GM19351 (cell line): ENCODE measurements around the gene ADSS2.

Source experiments
- ATAC-seq: cut with Tn5 transposase; IDR thresholded peaks from one replicate; pipeline ENCODE4 v1.9.1; 2021; ENCODE audit warnings: mild to moderate bottlenecking, moderate library complexity; ENCODE audit not compliant: unreplicated experiment

ADSS2 gene

GRCh38 chr1:244447024-244447423 is 4.7 kb downstream of the ADSS2 start:
- ATAC-seq = no peak

- no peak for ATAC-seq
Measured at GRCh38 chr1:244445320-244446181, 6.2 kb downstream of the ADSS2 start.

GRCh38 chr1:244444854-244445253 is 6.9 kb downstream of the ADSS2 start:
- ATAC-seq = no peak

GRCh38 chr1:244442850-244443249 is 8.9 kb downstream of the ADSS2 start:
- no peak for ATAC-seq

- ATAC-seq = no peak
Measured at GRCh38 chr1:244439391-244440032, 12.2 kb downstream of the ADSS2 start.

- ATAC-seq = no peak
Measured at GRCh38 chr1:244437086-244437468, 14.6 kb downstream of the ADSS2 start.

- no peak for ATAC-seq
Measured at GRCh38 chr1:244436336-244437085, 15.2 kb downstream of the ADSS2 start.

- ATAC-seq = no peak
Measured at GRCh38 chr1:244435562-244436205, 16.0 kb downstream of the ADSS2 start.

- no peak for ATAC-seq
Measured at GRCh38 chr1:244431166-244431565, 20.5 kb downstream of the ADSS2 start.

- no peak for ATAC-seq
Measured at GRCh38 chr1:244429818-244430217, 21.9 kb downstream of the ADSS2 start.

- ATAC-seq = no peak
Measured at GRCh38 chr1:244427647-244428046, 24.1 kb downstream of the ADSS2 start.

GRCh38 chr1:244424649-244425334 is 26.9 kb downstream of the ADSS2 start:
- ATAC-seq = no peak

GRCh38 chr1:244422174-244422573 is 29.5 kb downstream of the ADSS2 start:
- ATAC-seq = no peak

- ATAC-seq = no peak
Measured at GRCh38 chr1:244419024-244419423, 32.7 kb downstream of the ADSS2 start.

- ATAC-seq = no peak
Measured at GRCh38 chr1:244414543-244414942, 37.2 kb downstream of the ADSS2 start.

- no peak for ATAC-seq
Measured at GRCh38 chr1:244413736-244414135, 38.0 kb downstream of the ADSS2 start.

- ATAC-seq = no peak
Measured at GRCh38 chr1:244412176-244412575, 39.5 kb downstream of the ADSS2 start.

GRCh38 chr1:244409701-244410100 is 42.0 kb downstream of the ADSS2 start:
- ATAC-seq = peak; percentile 49

GRCh38 chr1:244406337-244406736 is 45.4 kb downstream of the ADSS2 start:
- ATAC-seq = peak; percentile 89

- peak; percentile 6 for ATAC-seq
Measured at GRCh38 chr1:244405856-244406255, 45.9 kb downstream of the ADSS2 start.

GRCh38 chr1:244403431-244403830 is 48.3 kb downstream of the ADSS2 start:
- no peak for ATAC-seq
